Activated naive CD8-positive, alpha-beta T cell (primary cell): ENCODE results near the gene DND1.
"Not testable (repeated sequence)": the region's sequence is repeated elsewhere in the genome, so short reads cannot be mapped to it uniquely, and the experiment has no call there.

Source experiments
- H3K27ac Mint-ChIP-seq: one replicate; pipeline ENCODE4 v1.8.0; 2021; ENCODE audit warnings: mixed read lengths
- H3K27me3 Mint-ChIP-seq: one replicate; pipeline ENCODE4 v1.8.0; 2021; ENCODE audit warnings: mixed read lengths
- H3K36me3 Mint-ChIP-seq: one replicate; pipeline ENCODE4 v1.8.0; 2021; ENCODE audit warnings: mixed read lengths
- H3K4me1 Mint-ChIP-seq: one replicate; pipeline ENCODE4 v1.8.0; 2021; ENCODE audit warnings: low read depth, mixed read lengths
- H3K4me3 Mint-ChIP-seq: one replicate; pipeline ENCODE4 v1.8.0; 2021; ENCODE audit warnings: mild to moderate bottlenecking, mixed read lengths
- H3K9me3 Mint-ChIP-seq: one replicate; pipeline ENCODE4 v1.8.0; 2021; ENCODE audit warnings: low read depth, mixed read lengths

DND1 gene

DNA sequence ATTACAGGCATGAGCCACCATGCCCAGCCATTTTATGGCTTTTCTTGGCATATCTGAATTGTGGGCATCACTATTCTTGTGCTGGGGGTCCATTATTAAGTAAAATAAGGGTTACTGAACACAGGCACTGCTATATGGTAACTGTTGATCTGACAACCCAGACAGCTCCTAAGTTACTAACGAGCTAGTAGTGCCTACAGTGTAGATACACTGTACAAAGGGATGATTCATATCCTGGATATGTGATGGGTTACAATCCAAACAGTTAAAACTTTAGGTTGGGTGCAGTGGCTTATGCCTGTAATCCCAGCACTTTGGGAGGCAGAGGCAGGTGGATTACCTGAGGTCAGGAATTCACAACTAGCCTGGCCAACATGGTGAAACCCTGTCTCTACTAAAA lies 44.7 kb downstream of the DND1 start:
- H3K27me3 Mint-ChIP-seq, result peaks cover 2% of the 10 kb centered on the region
- no peak overlapping the region for H3K27ac Mint-ChIP-seq
- peaks cover 16% of the 10 kb centered on the region for H3K4me1 Mint-ChIP-seq
- no peaks in the 10 kb centered on the region for H3K9me3 Mint-ChIP-seq
- H3K36me3 Mint-ChIP-seq, result peaks cover 3% of the 10 kb centered on the region
- no peak overlapping the region for H3K4me3 Mint-ChIP-seq

- no peak overlapping the region for H3K27ac Mint-ChIP-seq
- H3K9me3 Mint-ChIP-seq, result no peaks in the 10 kb centered on the region
- H3K27me3 Mint-ChIP-seq, result peaks cover 2% of the 10 kb centered on the region
- H3K36me3 Mint-ChIP-seq, result peaks cover 3% of the 10 kb centered on the region
- H3K4me3 Mint-ChIP-seq, result no peak overlapping the region
- H3K4me1 Mint-ChIP-seq, result peaks cover 11% of the 10 kb centered on the region
Measured at GRCh38 chr5:140627972-140628371, 45.4 kb downstream of the DND1 start.

DNA sequence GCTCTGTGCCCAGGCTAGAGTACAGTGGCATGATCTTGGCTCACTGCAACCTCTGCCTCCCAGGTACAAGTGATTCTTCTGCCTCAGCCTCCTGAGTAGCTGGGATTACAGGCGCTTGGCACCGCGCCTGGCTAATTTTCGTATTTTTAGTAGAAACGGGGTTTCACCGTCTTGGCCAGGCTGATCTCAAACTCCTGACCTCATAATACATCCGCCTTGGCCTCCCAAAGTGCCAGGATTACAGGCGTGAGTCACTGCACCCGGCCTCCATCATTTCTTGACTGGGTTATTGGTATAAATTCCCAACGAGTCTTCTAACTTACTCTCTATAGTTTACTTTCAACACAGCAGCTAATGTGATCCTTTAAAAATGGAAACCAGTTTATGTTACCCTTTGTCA lies 48.5 kb downstream of the DND1 start:
- not testable (repeated sequence) for H3K4me1 Mint-ChIP-seq, H3K9me3 Mint-ChIP-seq, H3K27ac Mint-ChIP-seq, H3K4me3 Mint-ChIP-seq, H3K27me3 Mint-ChIP-seq, H3K36me3 Mint-ChIP-seq

DNA sequence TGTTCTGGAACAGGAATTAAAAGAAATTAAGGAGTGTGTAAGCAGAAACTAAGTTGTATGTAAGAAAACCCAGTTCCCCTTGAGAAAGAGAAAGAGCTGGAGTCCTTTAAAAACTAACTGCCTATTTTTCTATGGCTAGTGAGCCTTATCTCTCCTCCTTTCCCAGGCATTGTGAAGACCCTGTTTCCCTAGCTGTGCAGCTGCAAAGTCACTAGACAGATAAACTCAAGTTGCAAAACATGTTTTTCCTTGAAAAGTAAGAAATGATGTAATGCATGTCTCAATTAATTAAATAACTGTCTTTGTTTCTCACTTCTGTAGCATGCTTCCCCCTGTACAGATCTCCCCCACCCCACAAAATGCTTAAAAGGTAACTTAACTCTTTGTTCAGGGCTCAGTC lies 50.3 kb downstream of the DND1 start:
- H3K4me3 Mint-ChIP-seq, H3K4me1 Mint-ChIP-seq, H3K36me3 Mint-ChIP-seq, H3K27ac Mint-ChIP-seq, H3K9me3 Mint-ChIP-seq, H3K27me3 Mint-ChIP-seq: not testable (repeated sequence)

DNA sequence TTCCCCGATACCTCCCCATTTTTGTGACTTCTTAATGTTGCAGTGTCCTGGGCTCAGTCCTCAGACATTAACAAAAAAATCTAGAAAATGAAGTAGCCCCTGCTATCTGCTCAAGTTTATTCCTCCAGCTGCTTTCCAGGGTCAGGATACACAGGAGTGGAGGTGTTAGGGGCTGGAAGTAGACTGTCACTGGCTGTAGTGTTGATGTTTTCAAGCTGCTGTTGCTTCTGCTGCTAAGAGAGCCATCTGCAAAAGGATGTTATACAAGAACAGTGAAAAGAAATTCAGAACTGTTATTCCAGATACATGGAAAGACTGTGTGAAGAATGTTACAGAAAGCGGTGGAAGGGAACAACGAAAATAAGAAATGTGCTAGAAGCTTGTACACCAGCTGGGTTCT lies 51.1 kb downstream of the DND1 start:
- no peak overlapping the region for H3K4me3 Mint-ChIP-seq
- peaks cover 3% of the 10 kb centered on the region for H3K27me3 Mint-ChIP-seq
- H3K27ac Mint-ChIP-seq, result no peak overlapping the region
- no peaks in the 10 kb centered on the region for H3K4me1 Mint-ChIP-seq
- no peaks in the 10 kb centered on the region for H3K36me3 Mint-ChIP-seq
- no peaks in the 10 kb centered on the region for H3K9me3 Mint-ChIP-seq
